ENCODE results near the gene KCNIP1. TPM values are rescaled to one million over a fixed set of nuclear protein-coding genes. Genes with fewer than 3 reads are reported as not detected.

The KCNIP1 gene
- total RNA-seq, 2 experiments from 2014 or later, result not detected

DNA sequence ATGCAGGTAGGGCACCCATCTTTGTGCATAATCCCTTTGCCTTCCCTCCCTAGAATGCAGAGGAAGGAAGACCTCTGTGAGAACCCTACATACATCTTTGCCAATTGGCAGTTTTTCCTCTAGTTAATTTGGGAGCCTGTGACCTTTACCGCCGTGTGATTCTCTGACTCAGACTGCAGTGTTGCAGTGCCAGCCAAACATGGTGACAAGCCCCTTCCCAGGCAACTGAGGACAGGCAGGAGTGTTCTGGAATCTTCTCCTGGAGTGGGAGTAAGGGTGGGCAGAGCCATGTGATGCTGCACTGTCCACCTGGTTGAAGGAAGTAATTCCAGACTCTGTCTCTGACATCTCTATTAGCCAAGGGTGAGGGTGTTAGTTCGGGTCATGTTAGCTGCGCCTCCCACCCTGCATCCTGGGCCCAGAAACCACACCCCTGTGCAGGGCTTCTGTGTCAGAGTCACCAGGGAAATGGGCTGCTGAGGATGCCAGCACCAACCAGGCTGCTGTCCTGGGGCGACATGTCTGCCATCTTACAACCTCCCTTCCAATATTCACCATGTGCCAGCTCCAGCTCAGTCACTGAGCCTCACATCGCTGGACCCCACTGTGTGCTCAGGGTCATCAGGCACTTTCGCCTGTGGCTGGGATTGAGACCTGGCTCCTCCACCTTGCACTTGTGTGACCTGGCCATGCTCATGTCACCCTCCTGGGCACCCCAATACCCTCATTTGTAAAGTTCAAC, 21.8 kb downstream of the KCNIP1 start:
- ChIA-PET POLR2A (no interaction called here), CTCF (no interaction called here)
- H3K9me3 Mint-ChIP-seq, result no peaks in the 10 kb centered on the region
- Histone ChIP-seq H3K4me3 (ENCODE audit: low read length) (no peak overlapping the region), H3K27ac (ENCODE audit: low read depth in 1 of 2, low read length in 2 of 2) (no peak overlapping the region), H3K36me3 (ENCODE audit: insufficient read depth, low read length) (no peaks in the 10 kb centered on the region), H3K27me3 (ENCODE audit: control insufficient read depth in 1 of 2, insufficient read depth in 2 of 2, low read length in 2 of 2) (peaks cover 0 to 3% of the 10 kb centered on the region in 2 experiments), H3K4me1 (ENCODE audit: insufficient read depth, low read length) (no peaks in the 10 kb centered on the region), H3K9me3 (ENCODE audit: control insufficient read depth in 1 of 2, insufficient read depth in 1 of 2, low read length in 2 of 2) (peaks cover 0 to 9% of the 10 kb centered on the region in 2 experiments)
- DNase-seq (no peak), ATAC-seq (ENCODE audit: poor library complexity) (no peak)
- H3K27ac Mint-ChIP-seq, result no peak overlapping the region
- peaks cover 24% of the 10 kb centered on the region for H3K27me3 Mint-ChIP-seq
- H3K36me3 Mint-ChIP-seq (ENCODE audit: low read depth), result no peaks in the 10 kb centered on the region
- TF ChIP-seq, protein P1, sequence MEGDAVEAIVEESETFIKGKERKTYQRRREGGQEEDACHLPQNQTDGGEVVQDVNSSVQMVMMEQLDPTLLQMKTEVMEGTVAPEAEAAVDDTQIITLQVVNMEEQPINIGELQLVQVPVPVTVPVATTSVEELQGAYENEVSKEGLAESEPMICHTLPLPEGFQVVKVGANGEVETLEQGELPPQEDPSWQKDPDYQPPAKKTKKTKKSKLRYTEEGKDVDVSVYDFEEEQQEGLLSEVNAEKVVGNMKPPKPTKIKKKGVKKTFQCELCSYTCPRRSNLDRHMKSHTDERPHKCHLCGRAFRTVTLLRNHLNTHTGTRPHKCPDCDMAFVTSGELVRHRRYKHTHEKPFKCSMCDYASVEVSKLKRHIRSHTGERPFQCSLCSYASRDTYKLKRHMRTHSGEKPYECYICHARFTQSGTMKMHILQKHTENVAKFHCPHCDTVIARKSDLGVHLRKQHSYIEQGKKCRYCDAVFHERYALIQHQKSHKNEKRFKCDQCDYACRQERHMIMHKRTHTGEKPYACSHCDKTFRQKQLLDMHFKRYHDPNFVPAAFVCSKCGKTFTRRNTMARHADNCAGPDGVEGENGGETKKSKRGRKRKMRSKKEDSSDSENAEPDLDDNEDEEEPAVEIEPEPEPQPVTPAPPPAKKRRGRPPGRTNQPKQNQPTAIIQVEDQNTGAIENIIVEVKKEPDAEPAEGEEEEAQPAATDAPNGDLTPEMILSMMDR (IDR thresholded peaks at IDR 0.05), result no peak
- no peak overlapping the region for H3K4me3 Mint-ChIP-seq
- H3K4me1 Mint-ChIP-seq (ENCODE audit: low read depth), result no peaks in the 10 kb centered on the region
- intact Hi-C loops (cut with DNase I, micrococcal nuclease), result no loop called here

DNA sequence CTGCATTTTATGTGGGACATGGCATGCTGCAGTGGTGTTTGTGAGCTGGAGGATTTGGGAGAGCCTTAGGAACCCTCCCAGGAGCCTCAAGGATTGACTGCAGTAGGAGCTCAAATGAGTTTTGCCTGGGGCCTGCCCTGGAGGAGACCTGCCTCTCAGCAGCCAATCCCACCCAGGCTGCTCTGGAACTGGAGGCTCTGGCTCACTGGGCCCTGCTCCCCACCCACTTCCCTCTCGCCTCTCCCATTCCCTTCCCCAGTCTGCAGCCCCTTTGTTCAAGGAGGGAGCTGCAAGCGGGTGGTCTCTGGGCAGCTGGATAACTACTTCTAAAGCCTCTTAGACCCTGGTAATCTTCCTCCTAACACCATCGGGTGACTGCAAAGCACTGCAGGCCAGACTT, 24.2 kb downstream of the KCNIP1 start:
- H3K4me1 Mint-ChIP-seq (ENCODE audit: low read depth), result no peaks in the 10 kb centered on the region
- H3K27me3 ChIP-seq (ENCODE audit: control insufficient read depth in 1 of 2, insufficient read depth in 2 of 2, low read length in 2 of 2), result peaks cover 0 to 3% of the 10 kb centered on the region in 2 experiments
- DNase-seq (no peak), ATAC-seq (ENCODE audit: poor library complexity) (no peak)
- H3K27ac Mint-ChIP-seq, result no peak overlapping the region
- H3K36me3 Mint-ChIP-seq (ENCODE audit: low read depth), result no peaks in the 10 kb centered on the region
- POLR2A ChIA-PET, result no interaction called here
- H3K4me3 Mint-ChIP-seq, result no peak overlapping the region
- H3K9me3 ChIP-seq (ENCODE audit: control insufficient read depth in 1 of 2, insufficient read depth in 1 of 2, low read length in 2 of 2), result no peaks in the 10 kb centered on the region
- H3K4me3 ChIP-seq (ENCODE audit: low read length), result no peak overlapping the region
- no peaks in the 10 kb centered on the region for H3K4me1 ChIP-seq (ENCODE audit: insufficient read depth, low read length)
- H3K9me3 Mint-ChIP-seq, result no peaks in the 10 kb centered on the region
- no peak overlapping the region for H3K27ac ChIP-seq (ENCODE audit: low read depth in 1 of 2, low read length in 2 of 2)
- H3K36me3 ChIP-seq (ENCODE audit: insufficient read depth, low read length), result no peaks in the 10 kb centered on the region
- intact Hi-C loops (cut with DNase I, micrococcal nuclease), result no loop called here
- CTCF ChIA-PET, result no interaction called here
- H3K27me3 Mint-ChIP-seq, result peaks cover 31% of the 10 kb centered on the region
- TF ChIP-seq, protein P1 (IDR thresholded peaks at IDR 0.05), result no peak

DNA sequence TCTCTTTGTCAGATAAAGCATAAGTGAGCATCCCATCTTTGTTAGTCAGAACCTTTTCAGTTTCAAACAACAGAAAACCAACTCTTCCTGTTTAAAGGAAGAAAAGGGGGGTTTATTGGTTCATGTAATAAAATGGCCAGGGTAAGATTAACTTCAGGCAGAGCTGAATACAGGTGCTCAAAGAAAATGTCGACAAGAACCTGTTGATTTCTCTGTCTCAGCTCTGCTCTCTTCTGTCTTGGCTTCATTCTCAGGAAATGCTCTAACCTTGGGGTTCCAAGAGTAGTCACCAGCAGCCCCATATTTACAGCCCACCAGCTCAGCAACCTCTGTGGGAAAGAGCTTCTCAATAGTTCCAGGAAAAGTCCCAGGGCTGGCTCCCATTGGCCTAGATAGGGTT, 25.2 kb downstream of the KCNIP1 start:
- Mint-ChIP-seq H3K36me3 (ENCODE audit: low read depth) (no peaks in the 10 kb centered on the region), H3K4me1 (ENCODE audit: low read depth) (no peaks in the 10 kb centered on the region), H3K4me3 (no peak overlapping the region), H3K27ac (no peak overlapping the region), H3K9me3 (no peaks in the 10 kb centered on the region), H3K27me3 (peaks cover 29% of the 10 kb centered on the region)
- intact Hi-C loops (cut with DNase I, micrococcal nuclease), result no loop called here
- Histone ChIP-seq H3K9me3 (ENCODE audit: control insufficient read depth in 1 of 2, insufficient read depth in 1 of 2, low read length in 2 of 2) (no peaks in the 10 kb centered on the region), H3K27me3 (ENCODE audit: control insufficient read depth in 1 of 2, insufficient read depth in 2 of 2, low read length in 2 of 2) (peaks cover 0 to 3% of the 10 kb centered on the region in 2 experiments), H3K27ac (ENCODE audit: low read depth in 1 of 2, low read length in 2 of 2) (no peak overlapping the region), H3K4me3 (ENCODE audit: low read length) (no peak overlapping the region), H3K4me1 (ENCODE audit: insufficient read depth, low read length) (no peaks in the 10 kb centered on the region), H3K36me3 (ENCODE audit: insufficient read depth, low read length) (no peaks in the 10 kb centered on the region)
- POLR2A ChIA-PET, result no interaction called here
- DNase-seq, result no peak
- no peak for ATAC-seq (ENCODE audit: poor library complexity)
- CTCF ChIA-PET, result no interaction called here
- TF ChIP-seq, protein P1 (IDR thresholded peaks at IDR 0.05), result no peak

Data from CD4-positive, alpha-beta T cell (primary cell).